ENCODE data around the gene TBX15.

DNA sequence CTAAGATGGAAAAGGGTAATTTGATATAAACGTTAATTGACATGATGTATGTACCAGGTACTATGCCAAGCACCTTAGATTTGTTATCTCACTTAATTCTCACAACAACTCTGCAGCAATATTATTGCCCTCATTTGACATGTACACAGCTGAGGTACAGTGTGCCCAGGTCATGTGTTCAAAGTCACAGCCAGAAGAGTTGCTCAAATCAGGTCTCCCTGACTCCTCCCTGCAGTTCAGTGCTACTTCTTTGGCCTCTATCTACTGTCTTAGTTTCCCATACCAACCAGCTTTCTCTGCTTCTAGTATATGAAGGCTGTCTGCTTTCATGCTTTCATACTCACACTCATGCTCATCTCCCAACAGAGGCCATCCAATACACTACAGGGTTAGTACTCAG lies 15.1 kb downstream of the TBX15 start:
- no peak for TF ChIP-seq MBD2 (IDR thresholded peaks at IDR 0.05; ENCODE audit: borderline replicate concordance, low read depth)
- TF ChIP-seq RBFOX2 (IDR thresholded peaks at IDR 0.05; ENCODE audit: low read depth, low read length): no peak
- TF ChIP-seq CEBPB (tag; IDR thresholded peaks at IDR 0.05): no peak
- no peak for TF ChIP-seq GABPB2 (CRISPR knock-in tag; conservative IDR thresholded peaks at IDR 0.05)
- TF ChIP-seq, protein P1, sequence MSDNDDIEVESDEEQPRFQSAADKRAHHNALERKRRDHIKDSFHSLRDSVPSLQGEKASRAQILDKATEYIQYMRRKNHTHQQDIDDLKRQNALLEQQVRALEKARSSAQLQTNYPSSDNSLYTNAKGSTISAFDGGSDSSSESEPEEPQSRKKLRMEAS (CRISPR knock-in tag; IDR thresholded peaks at IDR 0.05): no peak
- no peak for TF ChIP-seq SPI1 (IDR thresholded peaks at IDR 0.05; ENCODE audit: borderline replicate concordance, low read depth, low read length)
- TF ChIP-seq, protein P2, sequence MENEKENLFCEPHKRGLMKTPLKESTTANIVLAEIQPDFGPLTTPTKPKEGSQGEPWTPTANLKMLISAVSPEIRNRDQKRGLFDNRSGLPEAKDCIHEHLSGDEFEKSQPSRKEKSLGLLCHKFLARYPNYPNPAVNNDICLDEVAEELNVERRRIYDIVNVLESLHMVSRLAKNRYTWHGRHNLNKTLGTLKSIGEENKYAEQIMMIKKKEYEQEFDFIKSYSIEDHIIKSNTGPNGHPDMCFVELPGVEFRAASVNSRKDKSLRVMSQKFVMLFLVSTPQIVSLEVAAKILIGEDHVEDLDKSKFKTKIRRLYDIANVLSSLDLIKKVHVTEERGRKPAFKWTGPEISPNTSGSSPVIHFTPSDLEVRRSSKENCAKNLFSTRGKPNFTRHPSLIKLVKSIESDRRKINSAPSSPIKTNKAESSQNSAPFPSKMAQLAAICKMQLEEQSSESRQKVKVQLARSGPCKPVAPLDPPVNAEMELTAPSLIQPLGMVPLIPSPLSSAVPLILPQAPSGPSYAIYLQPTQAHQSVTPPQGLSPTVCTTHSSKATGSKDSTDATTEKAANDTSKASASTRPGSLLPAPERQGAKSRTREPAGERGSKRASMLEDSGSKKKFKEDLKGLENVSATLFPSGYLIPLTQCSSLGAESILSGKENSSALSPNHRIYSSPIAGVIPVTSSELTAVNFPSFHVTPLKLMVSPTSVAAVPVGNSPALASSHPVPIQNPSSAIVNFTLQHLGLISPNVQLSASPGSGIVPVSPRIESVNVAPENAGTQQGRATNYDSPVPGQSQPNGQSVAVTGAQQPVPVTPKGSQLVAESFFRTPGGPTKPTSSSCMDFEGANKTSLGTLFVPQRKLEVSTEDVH (IDR thresholded peaks at IDR 0.05; ENCODE audit: low read depth, partially characterized antibody): no peak
- TF ChIP-seq ZNF124 (CRISPR knock-in tag; IDR thresholded peaks at IDR 0.05): no peak
- TF ChIP-seq ZNF121 (CRISPR knock-in tag; conservative IDR thresholded peaks at IDR 0.05): no peak
- TF ChIP-seq NFE2L1 (tag; IDR thresholded peaks at IDR 0.05; ENCODE audit: borderline replicate concordance, low read depth): no peak
- TF ChIP-seq, protein P3, sequence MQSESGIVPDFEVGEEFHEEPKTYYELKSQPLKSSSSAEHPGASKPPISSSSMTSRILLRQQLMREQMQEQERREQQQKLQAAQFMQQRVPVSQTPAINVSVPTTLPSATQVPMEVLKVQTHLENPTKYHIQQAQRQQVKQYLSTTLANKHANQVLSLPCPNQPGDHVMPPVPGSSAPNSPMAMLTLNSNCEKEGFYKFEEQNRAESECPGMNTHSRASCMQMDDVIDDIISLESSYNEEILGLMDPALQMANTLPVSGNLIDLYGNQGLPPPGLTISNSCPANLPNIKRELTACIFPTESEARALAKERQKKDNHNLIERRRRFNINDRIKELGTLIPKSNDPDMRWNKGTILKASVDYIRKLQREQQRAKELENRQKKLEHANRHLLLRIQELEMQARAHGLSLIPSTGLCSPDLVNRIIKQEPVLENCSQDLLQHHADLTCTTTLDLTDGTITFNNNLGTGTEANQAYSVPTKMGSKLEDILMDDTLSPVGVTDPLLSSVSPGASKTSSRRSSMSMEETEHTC (IDR thresholded peaks at IDR 0.05): no peak
- TF ChIP-seq, protein P4, sequence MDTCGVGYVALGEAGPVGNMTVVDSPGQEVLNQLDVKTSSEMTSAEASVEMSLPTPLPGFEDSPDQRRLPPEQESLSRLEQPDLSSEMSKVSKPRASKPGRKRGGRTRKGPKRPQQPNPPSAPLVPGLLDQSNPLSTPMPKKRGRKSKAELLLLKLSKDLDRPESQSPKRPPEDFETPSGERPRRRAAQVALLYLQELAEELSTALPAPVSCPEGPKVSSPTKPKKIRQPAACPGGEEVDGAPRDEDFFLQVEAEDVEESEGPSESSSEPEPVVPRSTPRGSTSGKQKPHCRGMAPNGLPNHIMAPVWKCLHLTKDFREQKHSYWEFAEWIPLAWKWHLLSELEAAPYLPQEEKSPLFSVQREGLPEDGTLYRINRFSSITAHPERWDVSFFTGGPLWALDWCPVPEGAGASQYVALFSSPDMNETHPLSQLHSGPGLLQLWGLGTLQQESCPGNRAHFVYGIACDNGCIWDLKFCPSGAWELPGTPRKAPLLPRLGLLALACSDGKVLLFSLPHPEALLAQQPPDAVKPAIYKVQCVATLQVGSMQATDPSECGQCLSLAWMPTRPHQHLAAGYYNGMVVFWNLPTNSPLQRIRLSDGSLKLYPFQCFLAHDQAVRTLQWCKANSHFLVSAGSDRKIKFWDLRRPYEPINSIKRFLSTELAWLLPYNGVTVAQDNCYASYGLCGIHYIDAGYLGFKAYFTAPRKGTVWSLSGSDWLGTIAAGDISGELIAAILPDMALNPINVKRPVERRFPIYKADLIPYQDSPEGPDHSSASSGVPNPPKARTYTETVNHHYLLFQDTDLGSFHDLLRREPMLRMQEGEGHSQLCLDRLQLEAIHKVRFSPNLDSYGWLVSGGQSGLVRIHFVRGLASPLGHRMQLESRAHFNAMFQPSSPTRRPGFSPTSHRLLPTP (IDR thresholded peaks at IDR 0.05; ENCODE audit: borderline replicate concordance, extremely low read depth, insufficient read length): no peak
- TF ChIP-seq JUN (IDR thresholded peaks at IDR 0.05; ENCODE audit: borderline replicate concordance, low read depth, low read length): no peak
- TF ChIP-seq JUN (CRISPR knock-in tag; IDR thresholded peaks at IDR 0.05; ENCODE audit: borderline replicate concordance): no peak
- TF ChIP-seq RCOR1 (IDR thresholded peaks at IDR 0.05; ENCODE audit: borderline replicate concordance in 1 of 2, low read depth in 2 of 2, low read length in 2 of 2): no peak
